SK-N-SH treated with all-trans-retinoic acid at 6 μM for 48 hours (cell line): ENCODE results near the gene BPGM.

Experiments
- ARNTL ChIP-seq: fragments of 450-650 bp; formaldehyde crosslinking; IDR thresholded peaks from 2 replicates; pipeline ENCODE4 v1.5.0; 2020; ENCODE audit warnings: low read depth, mild to moderate bottlenecking, moderate library complexity, borderline replicate concordance
- PPARA ChIP-seq: fragments of 250-450 bp; sonication (Bioruptor Pico); IDR thresholded peaks from 2 replicates; pipeline ENCODE4 v1.5.0; 2020; ENCODE audit warnings: mild to moderate bottlenecking, borderline replicate concordance
- SNAI2 ChIP-seq: fragments of 250-450 bp; sonication (Bioruptor Pico); IDR thresholded peaks from 2 replicates; pipeline ENCODE4 v1.5.0; 2020; ENCODE audit warnings: mild to moderate bottlenecking, moderate library complexity
- TF ChIP-seq, protein P1 (sequence below): fragments of 250-450 bp; sonication (Bioruptor Pico); IDR thresholded peaks from 2 replicates; pipeline ENCODE4 v1.5.0; 2020; ENCODE audit warnings: mild to moderate bottlenecking, moderate library complexity
- TF ChIP-seq, protein P2 (sequence below): fragments of 250-450 bp; sonication (Bioruptor Pico); IDR thresholded peaks from 2 replicates; pipeline ENCODE4 v1.8.0; 2021; ENCODE audit warnings: low read depth, mild to moderate bottlenecking, moderate library complexity, borderline replicate concordance
- TF ChIP-seq, protein P3 (sequence below): fragments of 250-450 bp; sonication (Bioruptor Pico); IDR thresholded peaks from 2 replicates; pipeline ENCODE4 v1.5.1; 2021; ENCODE audit warnings: mild to moderate bottlenecking, moderate library complexity

DNA sequence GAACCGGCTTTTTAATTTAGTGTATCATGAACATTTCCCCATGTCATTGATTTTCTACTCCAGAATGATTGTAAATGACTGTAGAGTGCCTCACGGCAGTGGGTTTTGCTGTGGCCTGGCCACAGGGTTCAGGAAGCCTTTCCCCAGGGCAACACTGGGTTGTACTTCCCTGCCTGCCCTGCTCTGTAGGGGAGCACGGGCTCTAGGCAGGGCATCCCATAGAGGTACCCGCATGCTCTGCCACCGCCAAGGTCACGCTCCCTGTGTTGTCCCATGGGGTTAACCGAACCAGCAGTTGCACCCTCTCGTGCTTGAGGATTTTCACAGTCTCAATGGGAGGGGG, 63.8 kb downstream of the BPGM start:
- TF ChIP-seq PPARA (CRISPR knock-in tag) (no peak), ARNTL (CRISPR knock-in tag) (no peak), SNAI2 (no peak)
- TF ChIP-seq, protein P1, sequence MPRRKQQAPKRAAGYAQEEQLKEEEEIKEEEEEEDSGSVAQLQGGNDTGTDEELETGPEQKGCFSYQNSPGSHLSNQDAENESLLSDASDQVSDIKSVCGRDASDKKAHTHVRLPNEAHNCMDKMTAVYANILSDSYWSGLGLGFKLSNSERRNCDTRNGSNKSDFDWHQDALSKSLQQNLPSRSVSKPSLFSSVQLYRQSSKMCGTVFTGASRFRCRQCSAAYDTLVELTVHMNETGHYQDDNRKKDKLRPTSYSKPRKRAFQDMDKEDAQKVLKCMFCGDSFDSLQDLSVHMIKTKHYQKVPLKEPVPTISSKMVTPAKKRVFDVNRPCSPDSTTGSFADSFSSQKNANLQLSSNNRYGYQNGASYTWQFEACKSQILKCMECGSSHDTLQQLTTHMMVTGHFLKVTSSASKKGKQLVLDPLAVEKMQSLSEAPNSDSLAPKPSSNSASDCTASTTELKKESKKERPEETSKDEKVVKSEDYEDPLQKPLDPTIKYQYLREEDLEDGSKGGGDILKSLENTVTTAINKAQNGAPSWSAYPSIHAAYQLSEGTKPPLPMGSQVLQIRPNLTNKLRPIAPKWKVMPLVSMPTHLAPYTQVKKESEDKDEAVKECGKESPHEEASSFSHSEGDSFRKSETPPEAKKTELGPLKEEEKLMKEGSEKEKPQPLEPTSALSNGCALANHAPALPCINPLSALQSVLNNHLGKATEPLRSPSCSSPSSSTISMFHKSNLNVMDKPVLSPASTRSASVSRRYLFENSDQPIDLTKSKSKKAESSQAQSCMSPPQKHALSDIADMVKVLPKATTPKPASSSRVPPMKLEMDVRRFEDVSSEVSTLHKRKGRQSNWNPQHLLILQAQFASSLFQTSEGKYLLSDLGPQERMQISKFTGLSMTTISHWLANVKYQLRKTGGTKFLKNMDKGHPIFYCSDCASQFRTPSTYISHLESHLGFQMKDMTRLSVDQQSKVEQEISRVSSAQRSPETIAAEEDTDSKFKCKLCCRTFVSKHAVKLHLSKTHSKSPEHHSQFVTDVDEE (CRISPR knock-in tag): no peak
- TF ChIP-seq, protein P2, sequence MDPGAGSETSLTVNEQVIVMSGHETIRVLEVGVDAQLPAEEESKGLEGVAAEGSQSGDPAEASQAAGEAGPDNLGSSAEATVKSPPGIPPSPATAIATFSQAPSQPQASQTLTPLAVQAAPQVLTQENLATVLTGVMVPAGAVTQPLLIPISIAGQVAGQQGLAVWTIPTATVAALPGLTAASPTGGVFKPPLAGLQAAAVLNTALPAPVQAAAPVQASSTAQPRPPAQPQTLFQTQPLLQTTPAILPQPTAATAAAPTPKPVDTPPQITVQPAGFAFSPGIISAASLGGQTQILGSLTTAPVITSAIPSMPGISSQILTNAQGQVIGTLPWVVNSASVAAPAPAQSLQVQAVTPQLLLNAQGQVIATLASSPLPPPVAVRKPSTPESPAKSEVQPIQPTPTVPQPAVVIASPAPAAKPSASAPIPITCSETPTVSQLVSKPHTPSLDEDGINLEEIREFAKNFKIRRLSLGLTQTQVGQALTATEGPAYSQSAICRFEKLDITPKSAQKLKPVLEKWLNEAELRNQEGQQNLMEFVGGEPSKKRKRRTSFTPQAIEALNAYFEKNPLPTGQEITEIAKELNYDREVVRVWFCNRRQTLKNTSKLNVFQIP: no peak
- TF ChIP-seq, protein P3, sequence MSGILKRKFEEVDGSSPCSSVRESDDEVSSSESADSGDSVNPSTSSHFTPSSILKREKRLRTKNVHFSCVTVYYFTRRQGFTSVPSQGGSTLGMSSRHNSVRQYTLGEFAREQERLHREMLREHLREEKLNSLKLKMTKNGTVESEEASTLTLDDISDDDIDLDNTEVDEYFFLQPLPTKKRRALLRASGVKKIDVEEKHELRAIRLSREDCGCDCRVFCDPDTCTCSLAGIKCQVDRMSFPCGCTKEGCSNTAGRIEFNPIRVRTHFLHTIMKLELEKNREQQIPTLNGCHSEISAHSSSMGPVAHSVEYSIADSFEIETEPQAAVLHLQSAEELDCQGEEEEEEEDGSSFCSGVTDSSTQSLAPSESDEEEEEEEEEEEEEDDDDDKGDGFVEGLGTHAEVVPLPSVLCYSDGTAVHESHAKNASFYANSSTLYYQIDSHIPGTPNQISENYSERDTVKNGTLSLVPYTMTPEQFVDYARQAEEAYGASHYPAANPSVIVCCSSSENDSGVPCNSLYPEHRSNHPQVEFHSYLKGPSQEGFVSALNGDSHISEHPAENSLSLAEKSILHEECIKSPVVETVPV (CRISPR knock-in tag): no peak
